ENCODE measurements around the gene KRTAP10-10.

Gene KRTAP10-10

GRCh38 chr21:44667612-44668011, 30.5 kb downstream of the KRTAP10-10 start:
- DNase-seq (ENCODE audit: low read depth): no peak
- TF ChIP-seq CTCF (IDR thresholded peaks at IDR 0.05; ENCODE audit: control insufficient read depth, extremely low read depth, insufficient read depth): no peak
- no peak overlapping the region for H3K4me3 ChIP-seq (ENCODE audit: low read depth, low read length)

GRCh38 chr21:44670642-44671432, 33.7 kb downstream of the KRTAP10-10 start:
- DNase-seq (ENCODE audit: low read depth): no peak
- no peak for TF ChIP-seq CTCF (IDR thresholded peaks at IDR 0.05; ENCODE audit: control insufficient read depth, extremely low read depth, insufficient read depth)
- H3K4me3 ChIP-seq (ENCODE audit: low read depth, low read length): no peak overlapping the region

GRCh38 chr21:44671911-44672310, 34.8 kb downstream of the KRTAP10-10 start:
- no peak for TF ChIP-seq CTCF (IDR thresholded peaks at IDR 0.05; ENCODE audit: control insufficient read depth, extremely low read depth, insufficient read depth)
- H3K4me3 ChIP-seq (ENCODE audit: low read depth, low read length): no peak overlapping the region
- no peak for DNase-seq (ENCODE audit: low read depth)

GRCh38 chr21:44677881-44678280, 40.7 kb downstream of the KRTAP10-10 start:
- no peak for DNase-seq (ENCODE audit: low read depth)
- no peak for TF ChIP-seq CTCF (IDR thresholded peaks at IDR 0.05; ENCODE audit: control insufficient read depth, extremely low read depth, insufficient read depth)
- no peak overlapping the region for H3K4me3 ChIP-seq (ENCODE audit: low read depth, low read length)

GRCh38 chr21:44681152-44681551, 44.0 kb downstream of the KRTAP10-10 start:
- no peak for DNase-seq (ENCODE audit: low read depth)
- H3K4me3 ChIP-seq (ENCODE audit: low read depth, low read length): no peak overlapping the region
- TF ChIP-seq CTCF (IDR thresholded peaks at IDR 0.05; ENCODE audit: control insufficient read depth, extremely low read depth, insufficient read depth): no peak

GRCh38 chr21:44681861-44682579, 44.9 kb downstream of the KRTAP10-10 start, which contains the start of gene KRTAP12-1:
KRTAP12-1 (minus strand) TSS chr21:44682163; CDS start chr21:44682123, 40 bp downstream.
- H3K4me3 ChIP-seq (ENCODE audit: low read depth, low read length): no peak within 1 kb of the TSS
- no peak for TF ChIP-seq CTCF (IDR thresholded peaks at IDR 0.05; ENCODE audit: control insufficient read depth, extremely low read depth, insufficient read depth)
- DNase-seq (ENCODE audit: low read depth): no peak

Data from LNCaP clone FGC (cell line).